Fibroblast of pulmonary artery (primary cell): ENCODE measurements around the gene KCNIP1.

ENCODE experiments used
- DNase-seq: peaks from one replicate; pipeline ENCODE4 v3.0.0-alpha.2; 2010; ENCODE audit warnings: low read depth
- H3K4me3 ChIP-seq: replicated peaks from 2 replicates; pipeline ENCODE4 v1.5.1; 2011; ENCODE audit warnings: low read depth, mild to moderate bottlenecking, control low read depth, low read length, moderate library complexity
- TF ChIP-seq, protein P1 (sequence below): IDR thresholded peaks from 2 replicates; pipeline ENCODE4 v1.5.1; 2011; ENCODE audit warnings: mild to moderate bottlenecking, control low read depth, low read length, inconsistent platforms; ENCODE audit errors: missing control alignments

KCNIP1 gene

DNA sequence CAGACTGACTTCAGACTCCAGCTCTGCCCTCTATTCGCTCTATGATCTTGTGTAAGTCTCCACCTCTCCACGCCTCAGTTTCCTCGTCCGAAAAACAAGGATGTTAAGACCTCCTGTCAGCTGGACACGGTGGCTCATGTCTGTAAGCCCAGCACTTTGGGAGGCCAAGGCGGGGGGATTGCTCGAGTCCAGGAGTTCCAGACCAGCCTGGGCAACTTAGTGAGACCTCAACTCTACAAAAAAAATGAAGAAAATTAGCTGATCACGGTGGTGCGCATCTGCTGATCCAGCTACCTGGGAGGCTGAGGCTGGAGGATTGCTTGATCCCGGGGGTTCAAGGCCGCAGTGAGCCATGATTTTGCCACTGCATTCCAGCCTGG lies 243.1 kb downstream of the KCNIP1 start:
- no peak for DNase-seq
- H3K4me3 ChIP-seq = no peak overlapping the region
- TF ChIP-seq, protein P1, sequence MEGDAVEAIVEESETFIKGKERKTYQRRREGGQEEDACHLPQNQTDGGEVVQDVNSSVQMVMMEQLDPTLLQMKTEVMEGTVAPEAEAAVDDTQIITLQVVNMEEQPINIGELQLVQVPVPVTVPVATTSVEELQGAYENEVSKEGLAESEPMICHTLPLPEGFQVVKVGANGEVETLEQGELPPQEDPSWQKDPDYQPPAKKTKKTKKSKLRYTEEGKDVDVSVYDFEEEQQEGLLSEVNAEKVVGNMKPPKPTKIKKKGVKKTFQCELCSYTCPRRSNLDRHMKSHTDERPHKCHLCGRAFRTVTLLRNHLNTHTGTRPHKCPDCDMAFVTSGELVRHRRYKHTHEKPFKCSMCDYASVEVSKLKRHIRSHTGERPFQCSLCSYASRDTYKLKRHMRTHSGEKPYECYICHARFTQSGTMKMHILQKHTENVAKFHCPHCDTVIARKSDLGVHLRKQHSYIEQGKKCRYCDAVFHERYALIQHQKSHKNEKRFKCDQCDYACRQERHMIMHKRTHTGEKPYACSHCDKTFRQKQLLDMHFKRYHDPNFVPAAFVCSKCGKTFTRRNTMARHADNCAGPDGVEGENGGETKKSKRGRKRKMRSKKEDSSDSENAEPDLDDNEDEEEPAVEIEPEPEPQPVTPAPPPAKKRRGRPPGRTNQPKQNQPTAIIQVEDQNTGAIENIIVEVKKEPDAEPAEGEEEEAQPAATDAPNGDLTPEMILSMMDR = no peak

DNA sequence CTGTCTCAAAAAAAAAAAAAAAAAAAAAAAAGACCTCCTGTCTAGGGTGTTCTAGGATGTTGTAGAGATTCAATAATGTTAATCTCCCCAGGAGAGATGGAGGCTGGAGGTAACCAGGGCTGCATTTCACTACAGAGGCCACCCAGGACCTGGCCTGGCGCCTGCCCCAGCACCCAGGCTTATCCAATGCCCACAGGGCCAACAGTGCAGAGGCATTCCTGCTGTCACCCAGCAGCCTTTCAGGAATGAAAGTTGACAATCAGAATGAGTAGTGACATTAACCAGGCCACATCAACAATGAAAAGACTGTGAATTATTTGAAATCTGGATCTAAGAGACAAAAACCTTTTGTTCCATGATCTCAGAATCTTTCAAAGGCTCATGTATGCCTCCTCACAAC lies 243.5 kb downstream of the KCNIP1 start:
- TF ChIP-seq, protein P1 = no peak
- H3K4me3 ChIP-seq = no peak overlapping the region
- no peak for DNase-seq

DNA sequence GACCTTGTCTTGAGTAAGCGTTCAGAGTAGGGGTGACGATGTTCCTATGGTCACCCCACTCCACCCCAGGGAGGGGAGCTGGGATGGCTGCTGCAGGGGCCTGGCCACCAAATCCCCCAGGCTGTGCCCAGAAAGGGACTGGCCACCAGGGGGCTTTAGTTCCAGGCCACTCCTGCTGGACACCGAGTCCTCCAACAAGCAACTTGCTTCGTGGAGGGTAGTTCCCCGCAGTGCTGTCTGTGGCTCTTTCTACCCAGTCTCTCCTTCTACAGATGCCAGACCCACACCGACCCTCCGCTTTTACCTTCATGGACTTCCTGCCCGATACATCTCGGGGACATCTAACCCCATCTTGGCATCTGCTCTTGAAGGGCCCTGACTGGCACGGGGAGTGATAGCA lies 244.0 kb downstream of the KCNIP1 start:
- TF ChIP-seq, protein P1 = peak; percentile 45
- H3K4me3 ChIP-seq = no peak overlapping the region
- peak; percentile 21 for DNase-seq

DNA sequence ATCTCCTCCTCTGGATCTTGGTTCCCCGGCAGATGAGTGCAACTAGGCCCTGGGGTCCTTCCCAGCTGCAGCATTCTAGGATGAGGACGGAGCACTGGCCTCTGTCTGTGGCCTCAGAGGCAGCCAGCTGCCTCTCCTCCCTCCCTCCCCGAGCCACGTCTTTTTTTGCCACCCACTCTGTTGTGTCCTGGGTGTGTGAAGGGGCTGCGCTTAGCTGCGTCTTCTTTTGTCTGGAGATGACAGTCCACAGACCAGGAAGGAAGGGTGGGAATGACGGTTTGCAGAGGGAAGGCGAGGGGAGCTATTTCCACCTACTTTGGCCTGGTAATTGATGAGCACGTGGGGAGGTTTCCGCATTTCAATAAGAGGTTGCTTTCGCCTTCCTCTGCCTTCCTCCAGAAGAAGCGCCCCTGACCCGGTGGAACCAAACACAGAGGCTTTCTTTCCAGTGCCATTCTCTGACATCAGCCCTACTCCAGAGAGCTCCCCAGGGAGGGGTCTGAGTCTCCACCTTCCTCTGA lies 245.2 kb downstream of the KCNIP1 start:
- TF ChIP-seq, protein P1 = no peak
- no peak for DNase-seq
- no peak overlapping the region for H3K4me3 ChIP-seq

DNA sequence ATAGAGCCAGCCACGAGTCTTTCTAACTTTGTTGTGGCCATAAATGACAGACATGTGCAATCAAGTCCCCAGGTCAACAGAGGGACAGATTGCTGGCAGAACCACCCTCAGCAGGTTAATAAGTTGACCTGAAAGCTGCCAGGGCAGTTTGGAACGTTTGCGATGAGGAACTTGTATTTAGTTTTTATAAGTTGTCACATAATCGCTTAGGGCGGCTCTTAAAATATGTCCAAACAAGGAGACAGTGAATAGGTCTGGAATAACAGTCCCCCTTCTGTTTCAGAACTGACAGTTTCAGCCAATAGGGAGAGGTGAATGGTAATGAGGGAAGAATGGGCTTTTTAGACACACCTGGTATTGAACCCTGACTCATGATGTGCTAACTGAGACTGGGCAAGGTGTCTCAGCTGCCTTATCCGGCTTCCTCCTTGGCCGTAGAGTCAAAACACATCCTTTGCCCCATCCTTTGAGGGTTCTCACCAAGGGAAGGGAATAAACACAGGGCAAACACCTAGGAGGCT lies 246.2 kb downstream of the KCNIP1 start:
- H3K4me3 ChIP-seq = no peak overlapping the region
- TF ChIP-seq, protein P1 = no peak
- no peak for DNase-seq

DNA sequence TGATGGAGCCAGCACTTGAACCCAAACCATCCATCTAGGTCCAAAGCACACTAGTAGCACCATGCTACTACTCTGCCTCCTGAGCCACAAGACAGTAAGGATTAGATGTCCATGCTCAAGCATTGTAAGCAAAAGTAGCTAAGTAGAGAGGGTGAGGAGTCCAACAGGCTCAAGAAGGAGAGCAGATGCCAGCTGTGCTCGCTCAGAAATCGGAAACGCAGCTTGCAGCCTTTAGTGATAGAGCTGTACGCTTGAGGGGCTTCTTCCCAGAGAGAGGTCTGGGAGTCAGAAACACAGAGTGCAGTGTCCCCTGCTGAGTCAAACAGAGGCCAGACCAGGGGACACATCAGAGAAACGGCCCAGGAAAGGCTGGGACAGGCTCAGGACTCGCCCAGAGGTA lies 247.0 kb downstream of the KCNIP1 start:
- H3K4me3 ChIP-seq = no peak overlapping the region
- no peak for DNase-seq
- TF ChIP-seq, protein P1 = no peak

DNA sequence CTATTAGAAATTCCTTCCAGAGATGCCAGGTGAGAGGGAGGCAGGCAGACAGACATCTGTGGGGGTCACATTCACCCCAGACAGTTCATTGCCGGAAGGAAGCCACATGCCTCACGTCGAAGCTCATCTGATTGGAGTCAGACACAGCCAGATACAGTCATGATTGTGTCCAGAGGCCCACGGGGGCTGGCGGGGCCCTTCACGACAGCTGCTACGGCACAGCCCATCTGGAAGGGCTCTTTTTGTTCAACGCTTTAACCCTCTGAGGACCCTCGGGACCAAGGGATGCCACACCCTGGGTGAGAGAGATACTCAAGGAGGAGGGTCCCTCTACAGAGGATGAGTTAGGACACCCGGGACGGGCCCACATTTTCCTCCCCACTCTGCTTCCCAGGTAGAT lies 247.8 kb downstream of the KCNIP1 start:
- H3K4me3 ChIP-seq = no peak overlapping the region
- DNase-seq = no peak
- TF ChIP-seq, protein P1 = no peak
